GM18867 (cell line): ENCODE measurements around the gene ZFY.
"Not testable (repeated sequence)": the region's sequence is repeated elsewhere in the genome, so short reads cannot be mapped to it uniquely, and the experiment has no call there.

Source experiments
- ATAC-seq: cut with Tn5 transposase; IDR thresholded peaks from one replicate; pipeline ENCODE4 v1.9.1; 2021; ENCODE audit warnings: mild to moderate bottlenecking, moderate library complexity; ENCODE audit not compliant: unreplicated experiment

Gene ZFY

DNA sequence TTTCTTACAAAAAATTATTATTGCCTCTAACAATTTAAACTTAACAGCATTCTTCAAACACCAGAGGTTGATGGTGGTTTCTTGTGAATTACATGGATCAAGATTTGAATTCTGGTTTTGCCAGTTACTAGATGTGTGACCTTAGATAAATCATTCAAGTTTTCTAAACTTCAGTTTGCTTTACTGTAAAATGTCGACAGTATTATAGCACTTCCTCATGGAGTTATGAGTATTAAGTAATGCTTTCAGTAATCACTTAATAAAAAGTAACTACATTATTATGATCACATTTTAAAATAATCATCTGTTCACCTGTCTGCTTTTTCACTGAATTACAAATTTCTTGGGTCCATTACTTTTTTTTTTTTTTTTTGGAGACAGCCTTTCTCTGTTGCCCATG, 37.5 kb downstream of the ZFY start:
- ATAC-seq: no peak

DNA sequence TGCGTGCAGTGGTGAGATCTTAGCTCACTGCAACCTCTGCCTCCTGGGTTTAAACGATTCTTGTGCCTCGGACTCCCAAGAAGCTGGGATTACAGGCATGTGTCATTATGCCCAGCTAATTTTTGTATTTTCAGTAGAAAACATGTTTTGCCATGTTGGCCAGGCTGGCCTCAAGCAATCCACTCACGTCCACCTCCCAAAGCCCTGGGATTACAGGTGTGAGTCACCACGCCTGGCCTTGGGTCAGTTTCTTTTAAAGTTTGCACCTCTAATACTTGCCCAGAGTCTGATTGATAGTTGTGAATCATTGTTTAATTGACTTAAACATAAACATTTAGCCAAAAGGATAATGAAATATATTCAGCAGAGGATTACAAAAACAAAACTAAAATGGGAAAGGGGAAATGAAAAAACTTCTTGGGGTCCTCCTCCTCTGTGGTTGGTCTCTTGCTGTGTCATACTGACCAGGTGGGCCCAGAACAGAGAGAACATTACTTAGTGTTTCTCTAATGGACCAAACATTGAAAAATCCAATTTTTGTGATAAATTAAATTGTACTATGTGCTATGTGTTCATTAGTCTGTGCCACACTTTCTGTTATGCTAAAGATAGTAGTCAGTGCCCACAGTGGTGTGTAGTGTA, 38.0 kb downstream of the ZFY start:
- ATAC-seq: no peak

GRCh38 chrY:2979283-2979682, 44.1 kb downstream of the ZFY start:
- ATAC-seq: no peak

GRCh38 chrY:2984491-2984890, 49.3 kb downstream of the ZFY start:
- no peak for ATAC-seq

- ATAC-seq: not testable (repeated sequence)
These were observed 52.0 kb downstream of the ZFY start for GRCh38 chrY:2987178-2987577.

DNA sequence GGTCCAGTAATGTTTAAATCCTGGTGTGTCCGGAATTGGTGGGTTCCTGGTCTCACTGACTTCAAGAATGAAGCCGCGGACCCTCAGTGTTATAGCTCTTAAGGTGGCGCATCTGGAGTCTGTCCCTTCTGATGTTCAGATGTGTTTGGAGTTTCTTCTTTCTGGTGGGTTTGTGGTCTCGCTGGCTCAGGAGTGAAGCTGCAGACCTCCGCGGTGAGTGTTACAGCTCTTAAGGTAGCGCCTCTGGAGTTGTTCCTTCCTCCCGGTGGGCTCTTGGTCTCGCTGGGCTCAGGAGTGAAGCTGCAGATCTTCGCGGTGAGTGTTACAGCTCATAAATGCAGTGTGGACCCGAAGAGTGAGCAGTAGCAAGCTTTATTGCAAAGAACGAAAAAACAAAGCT, 62.2 kb downstream of the ZFY start:
- not testable (repeated sequence) for ATAC-seq

GRCh38 chrY:3002190-3002589, 67.0 kb downstream of the ZFY start:
- ATAC-seq: no peak

DNA sequence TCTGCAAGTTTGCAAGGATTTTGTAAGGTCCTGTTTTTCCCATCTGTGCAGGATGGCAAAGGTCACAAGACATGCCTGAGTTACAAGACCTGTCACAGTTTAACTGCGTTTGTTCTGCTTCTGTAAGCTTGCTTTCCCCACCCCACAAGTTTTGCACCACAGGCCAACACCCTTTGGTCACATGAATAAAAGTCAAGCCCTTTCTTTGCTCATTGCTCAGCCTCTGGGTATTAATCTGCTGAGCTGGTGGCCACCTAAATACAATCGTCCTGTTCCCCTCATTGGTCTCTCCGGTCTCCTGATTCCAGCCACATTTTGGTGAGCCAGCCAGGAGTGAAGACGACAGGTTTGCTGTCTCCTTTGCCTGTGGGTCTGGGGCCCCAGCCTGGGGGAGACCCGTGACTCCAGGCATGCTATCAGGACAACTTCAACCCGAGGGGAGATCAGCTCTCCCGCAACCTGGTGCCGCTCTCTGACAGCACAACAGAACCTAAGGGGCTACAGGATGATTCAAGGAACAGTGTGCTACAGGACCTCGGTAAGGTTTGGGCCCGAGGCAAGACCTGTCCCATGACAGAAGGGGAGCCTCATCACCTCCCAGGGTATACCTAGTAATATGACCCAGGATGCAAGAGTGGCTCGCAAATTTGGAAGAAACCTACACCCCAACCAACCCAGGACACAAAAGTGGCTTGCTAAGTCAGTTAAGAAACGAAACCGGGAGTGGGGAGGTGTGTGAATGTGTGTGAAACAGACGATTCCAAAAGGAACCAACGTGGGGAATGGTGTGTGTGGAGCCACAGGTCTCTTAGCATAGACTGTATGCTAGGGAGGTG, 67.7 kb downstream of the ZFY start:
- ATAC-seq: no peak

DNA sequence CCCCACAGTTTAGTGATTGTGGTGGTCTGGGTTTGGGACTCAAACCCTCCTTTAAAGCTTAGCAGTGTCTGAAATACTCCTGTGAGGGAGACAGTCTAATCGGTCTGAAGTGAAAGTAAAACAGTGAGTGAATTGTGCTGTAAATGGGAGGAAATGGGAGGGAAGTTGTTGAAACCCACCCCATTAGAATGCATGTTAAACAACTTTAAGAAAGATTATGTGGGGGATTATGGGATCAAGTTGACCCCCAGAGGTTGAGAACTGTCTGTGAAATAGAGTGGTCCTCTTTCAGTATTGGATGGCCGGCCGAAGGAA, 68.3 kb downstream of the ZFY start:
- no peak for ATAC-seq

DNA sequence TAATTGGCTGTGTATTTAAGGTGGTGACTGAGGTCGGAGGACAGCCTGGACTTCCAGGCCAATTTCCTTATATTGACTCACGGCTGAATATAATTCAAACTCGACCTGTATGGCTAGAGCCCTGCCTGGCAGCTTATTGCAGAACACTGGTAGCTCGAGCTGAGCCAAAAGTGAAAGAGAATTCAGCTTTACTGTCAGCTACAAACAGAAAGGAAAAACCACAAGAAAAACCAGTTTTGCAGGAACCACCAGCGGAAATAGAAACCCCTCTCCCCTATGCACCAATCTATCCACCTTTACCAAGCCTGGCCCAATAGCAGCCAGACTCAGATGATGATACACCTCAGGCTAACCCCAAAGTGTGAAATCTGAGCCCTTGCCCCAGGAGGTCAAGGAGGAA, 68.7 kb downstream of the ZFY start:
- no peak for ATAC-seq

DNA sequence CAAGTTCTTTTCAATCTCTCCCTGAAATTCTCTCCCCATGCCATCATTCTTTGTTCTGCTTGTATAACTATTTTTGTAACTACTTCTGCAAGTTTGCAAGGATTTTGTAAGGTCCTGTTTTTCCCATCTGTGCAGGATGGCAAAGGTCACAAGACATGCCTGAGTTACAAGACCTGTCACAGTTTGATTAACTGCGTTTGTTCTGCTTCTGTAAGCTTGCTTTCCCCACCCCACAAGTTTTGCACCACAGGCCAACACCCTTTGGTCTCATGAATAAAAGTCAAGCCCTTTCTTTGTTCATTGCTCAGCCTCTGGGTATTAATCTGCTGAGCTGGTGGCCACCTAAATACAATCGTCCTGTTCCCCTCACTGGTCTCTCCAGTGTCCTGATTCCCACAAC, 70.8 kb downstream of the ZFY start:
- not testable (repeated sequence) for ATAC-seq

- ATAC-seq: no peak
These were observed 72.8 kb downstream of the ZFY start for GRCh38 chrY:3007967-3008366.

DNA sequence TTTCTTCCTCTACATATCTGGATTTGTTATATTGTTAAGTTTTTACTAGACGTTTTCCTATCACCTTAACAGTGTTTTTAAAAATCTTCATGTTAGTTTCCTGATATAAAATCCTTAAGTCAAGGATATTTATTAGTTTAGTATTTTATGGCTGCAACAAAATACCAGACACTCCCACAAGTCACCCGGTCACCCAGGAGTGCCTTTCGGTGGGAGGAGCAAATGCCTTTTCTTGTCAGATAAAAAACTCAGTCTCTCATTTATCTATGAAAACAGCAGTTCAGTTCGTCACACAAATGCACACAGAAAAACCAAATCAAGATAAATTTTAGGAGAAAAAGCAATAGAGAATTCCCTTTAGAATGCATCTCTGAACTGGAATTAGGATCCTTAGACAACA, 77.0 kb downstream of the ZFY start:
- ATAC-seq: no peak

DNA sequence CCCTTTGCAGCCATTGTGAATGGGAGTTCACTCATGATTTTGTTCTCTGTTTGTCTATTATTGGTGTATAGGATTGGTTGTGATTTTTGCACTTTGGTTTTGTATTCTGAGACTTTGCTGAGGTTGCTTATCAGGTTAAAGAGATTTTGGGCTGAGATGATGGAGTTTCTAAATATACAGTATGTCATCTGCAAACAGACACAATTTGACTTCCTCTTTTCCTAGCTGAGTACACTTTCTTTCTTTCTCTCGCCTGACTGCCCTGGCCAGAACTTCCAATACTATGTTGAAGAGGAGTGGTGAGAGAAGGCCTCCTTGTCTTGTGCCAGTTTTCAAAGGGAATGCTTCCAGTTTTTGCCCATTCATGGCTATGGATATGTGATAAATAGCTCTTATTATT, 81.4 kb downstream of the ZFY start:
- ATAC-seq: no peak

DNA sequence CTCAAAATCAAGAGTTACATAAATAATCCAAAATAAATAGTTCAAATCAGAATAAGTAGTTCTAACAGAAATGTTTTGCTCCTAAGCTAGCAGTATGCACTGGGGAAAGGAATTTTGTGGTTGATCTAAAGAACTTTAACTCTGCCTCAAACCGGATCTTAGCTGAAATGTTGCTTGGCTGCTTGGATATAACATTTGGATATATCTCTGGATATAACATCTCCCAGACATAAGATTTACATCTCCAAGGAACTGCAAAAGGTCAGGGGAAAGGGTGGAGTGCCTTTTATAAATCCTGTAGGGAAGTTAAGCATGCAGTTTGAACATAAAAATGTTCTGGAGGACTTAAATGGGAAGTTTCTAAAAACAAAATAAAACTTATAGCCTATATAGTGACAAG, 83.4 kb downstream of the ZFY start:
- no peak for ATAC-seq

GRCh38 chrY:3019584-3019983, 84.4 kb downstream of the ZFY start:
- ATAC-seq: no peak

GRCh38 chrY:3021176-3021575, 86.0 kb downstream of the ZFY start:
- no peak for ATAC-seq

- no peak for ATAC-seq
These were observed 88.4 kb downstream of the ZFY start for GRCh38 chrY:3023606-3024005.

GRCh38 chrY:3025357-3025756, 90.2 kb downstream of the ZFY start:
- no peak for ATAC-seq
